ENCODE results near the gene CNTNAP4.

Gene CNTNAP4

DNA sequence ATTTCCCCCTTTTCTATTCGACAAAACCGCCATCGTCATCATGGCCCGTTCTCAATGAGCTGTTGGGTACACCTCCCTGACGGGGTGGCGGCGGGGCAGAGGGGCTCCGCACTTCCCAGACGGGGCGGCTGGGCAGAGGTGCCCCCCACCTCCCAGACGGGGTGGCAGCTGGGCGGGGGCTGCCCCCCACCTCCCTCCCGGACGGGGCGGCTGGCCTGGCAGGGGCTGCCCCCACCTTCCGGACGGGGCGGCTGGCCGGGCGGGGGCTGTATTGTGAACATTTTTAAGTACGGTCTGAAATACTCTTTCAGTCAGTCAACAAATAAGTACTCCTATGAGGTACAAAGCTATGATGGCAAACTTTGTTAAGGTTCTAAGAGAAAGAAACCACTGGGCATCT lies 222.8 kb downstream of the CNTNAP4 start:
- FAIRE-seq = no peak

DNA sequence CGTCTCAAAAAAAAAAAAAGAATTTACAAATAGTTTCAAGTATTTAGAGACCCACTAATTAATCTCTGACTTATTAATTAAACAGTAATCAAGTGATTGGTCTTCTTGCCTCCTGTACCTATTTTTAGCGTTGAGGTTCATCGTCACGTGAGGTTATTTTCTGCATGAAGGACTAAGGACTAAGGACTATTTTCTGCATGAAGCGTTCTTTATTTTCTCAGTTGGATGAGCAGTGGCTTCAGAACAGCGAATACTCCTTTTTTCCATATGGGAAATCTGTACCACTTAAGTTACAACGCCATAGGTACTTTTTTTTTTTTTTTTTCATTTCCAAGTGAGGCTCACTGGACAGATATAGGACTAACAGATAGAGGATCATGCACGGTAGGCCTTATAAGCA lies 224.9 kb downstream of the CNTNAP4 start:
- no peak for FAIRE-seq

DNA sequence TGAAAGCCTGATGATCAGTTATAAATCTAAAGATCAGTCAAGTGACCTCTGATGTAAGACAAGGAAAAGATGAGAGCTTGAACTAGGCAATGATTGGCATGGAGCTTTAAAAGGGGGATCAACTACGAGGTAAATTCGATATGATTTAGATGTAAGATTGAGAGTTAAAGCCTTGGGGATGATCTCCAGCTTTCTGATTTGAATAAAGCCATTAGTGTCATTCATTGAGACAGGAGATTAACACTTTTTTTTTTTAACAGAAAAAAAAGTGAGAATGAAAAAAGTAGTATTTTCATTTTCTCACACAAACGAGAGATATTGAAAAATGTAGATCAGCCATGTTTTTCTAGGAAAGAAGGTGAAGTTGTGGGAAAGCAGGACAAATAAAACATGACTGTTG lies 225.4 kb downstream of the CNTNAP4 start:
- FAIRE-seq = no peak

DNA sequence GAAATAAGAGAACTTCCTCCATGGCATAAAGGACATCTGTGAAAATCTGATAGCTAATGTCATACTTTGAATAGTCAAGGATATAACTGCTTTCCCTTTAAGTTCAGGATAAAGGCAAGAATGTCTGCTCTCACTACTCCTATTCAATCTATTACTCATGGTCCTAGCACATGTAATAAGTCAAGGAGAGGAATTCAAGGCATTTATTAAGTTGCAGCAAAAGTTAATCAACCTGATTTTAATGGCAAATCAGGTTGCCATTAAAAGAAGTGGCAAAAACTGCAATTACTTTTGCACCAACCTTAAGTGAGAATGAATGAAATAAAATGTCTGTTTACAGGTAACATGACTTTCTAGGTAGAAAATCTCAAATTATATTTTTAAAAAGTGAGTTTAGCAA lies 225.9 kb downstream of the CNTNAP4 start:
- FAIRE-seq = no peak

DNA sequence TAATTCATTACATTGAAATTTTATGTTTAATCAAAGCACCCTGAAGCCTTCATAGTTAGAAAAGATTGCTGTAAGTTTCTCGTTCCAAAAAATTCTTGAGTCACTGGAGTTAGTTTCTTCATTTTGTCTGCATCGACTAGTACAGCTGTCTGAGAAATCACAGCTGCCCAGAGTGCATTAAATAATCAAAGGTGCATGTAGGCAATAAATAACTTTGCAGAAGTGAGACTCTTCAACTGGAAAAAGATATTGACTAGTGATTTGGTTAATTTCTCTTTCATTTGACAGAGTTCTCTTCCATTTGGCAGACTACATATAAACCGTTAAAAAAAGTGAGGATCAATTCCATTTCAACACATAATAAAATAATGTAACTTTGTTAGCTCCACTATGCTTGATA lies 234.0 kb downstream of the CNTNAP4 start:
- no peak for FAIRE-seq

DNA sequence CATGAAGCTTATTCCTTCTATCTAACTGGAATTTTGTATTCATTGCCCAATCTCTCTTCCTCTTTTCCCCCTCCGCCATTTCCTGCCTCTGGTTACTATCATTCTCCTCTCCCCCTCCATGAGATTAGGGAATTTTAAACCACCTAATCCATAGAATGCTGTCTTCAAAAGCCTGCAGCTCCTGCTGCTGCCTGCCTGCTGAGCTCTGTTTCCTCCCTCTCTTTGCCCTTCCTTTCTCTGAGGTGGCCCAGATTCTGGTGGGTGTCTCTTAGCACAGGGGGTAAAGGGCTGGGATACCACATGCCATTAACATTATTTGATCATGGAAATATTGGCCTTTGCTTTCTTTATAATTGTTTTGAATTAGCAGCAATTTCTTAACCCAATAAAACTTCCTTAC lies 241.6 kb downstream of the CNTNAP4 start:
- FAIRE-seq = no peak

DNA sequence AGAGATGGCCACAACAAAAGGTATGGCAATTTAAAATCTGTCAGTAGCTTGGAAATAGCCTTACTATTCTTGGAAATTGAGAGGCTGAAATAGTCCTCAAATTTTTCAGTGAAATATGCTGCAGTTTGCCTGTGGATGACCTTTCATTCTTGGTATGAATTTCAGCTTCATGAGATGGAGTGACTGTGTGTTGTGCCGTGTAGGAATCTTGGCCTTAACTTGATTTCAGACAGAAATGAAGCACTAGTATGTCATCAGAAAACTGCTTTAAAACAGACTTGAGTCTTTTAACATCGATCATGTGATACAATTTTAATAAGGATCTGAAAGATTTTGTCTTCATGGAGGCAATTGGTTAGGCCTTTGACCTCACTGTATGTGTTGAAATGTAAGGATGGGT lies 247.2 kb downstream of the CNTNAP4 start:
- FAIRE-seq = no peak

DNA sequence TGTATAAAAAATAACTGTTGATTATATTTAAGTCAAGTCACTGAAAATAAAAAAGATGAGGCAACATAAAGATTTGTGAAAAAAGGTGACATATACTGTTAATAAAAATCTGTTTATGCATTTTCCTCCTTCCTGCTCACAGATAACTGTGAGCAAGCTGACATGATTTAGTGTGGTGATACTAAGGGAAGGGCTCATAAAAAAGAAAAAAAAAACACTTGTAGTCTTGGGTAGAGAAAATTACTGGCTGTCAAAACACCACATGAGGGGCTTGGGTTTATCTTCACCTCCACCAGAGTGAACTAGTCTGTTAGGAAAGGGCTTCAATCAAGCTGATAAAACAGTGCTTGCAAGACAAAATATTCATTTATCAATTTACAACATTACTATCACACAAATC lies 247.6 kb downstream of the CNTNAP4 start:
- FAIRE-seq = no peak

DNA sequence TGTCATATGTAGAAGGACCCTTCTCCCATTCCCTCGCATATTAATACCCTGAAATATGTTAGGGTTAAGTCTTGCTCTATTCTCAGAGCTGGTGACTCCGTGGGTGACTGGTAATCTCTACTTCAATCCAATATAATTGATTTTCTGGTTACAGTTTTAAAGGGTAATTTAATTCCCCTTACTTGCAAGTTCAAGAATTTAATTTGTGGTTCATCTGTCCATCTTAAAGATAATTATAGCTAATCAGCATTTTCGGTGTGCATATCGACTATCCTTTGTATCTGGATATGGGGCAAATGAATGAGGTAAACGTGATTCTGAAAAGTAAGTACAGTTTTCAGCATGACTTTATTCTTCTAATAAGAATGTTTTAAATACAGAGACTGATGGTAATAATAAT lies 250.0 kb downstream of the CNTNAP4 start:
- no peak for FAIRE-seq

DNA sequence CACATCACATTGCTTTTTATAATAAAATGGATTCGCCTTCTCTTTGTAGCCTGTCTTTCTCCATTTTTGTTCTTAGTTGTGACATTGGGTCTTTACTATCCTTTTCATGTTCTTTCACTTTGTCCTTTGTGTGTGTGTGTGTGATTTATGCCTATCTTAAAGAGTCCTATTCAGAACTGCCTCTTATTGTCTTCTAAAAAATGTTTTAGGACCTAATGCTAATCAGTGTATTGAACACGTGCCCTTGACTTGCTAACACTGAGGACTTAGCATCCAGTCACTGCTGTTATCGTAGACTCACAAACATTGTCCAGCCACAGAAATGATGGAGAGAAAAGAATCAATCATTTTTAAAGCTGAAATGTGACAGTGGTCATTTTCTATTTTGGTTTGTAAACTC lies 251.9 kb downstream of the CNTNAP4 start:
- no peak for FAIRE-seq

DNA sequence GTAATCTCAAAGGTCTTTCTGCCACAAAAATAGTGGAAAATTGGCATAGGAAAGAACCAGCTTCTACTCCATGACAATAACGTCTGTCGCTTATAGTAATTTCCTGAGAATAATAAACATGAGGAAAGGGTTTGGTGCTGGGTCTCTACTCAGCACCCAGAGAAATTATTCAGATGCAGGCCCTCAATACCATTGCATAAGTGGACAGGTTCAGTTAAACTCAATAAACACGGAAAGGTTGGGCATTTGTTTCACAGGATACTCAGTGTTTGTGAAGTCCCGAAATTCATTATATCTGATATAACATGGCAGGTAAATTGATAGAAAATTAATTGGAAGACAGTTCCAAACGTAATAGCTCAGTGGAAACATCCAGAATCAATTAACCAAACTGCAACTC lies 254.0 kb downstream of the CNTNAP4 start:
- FAIRE-seq = no peak

DNA sequence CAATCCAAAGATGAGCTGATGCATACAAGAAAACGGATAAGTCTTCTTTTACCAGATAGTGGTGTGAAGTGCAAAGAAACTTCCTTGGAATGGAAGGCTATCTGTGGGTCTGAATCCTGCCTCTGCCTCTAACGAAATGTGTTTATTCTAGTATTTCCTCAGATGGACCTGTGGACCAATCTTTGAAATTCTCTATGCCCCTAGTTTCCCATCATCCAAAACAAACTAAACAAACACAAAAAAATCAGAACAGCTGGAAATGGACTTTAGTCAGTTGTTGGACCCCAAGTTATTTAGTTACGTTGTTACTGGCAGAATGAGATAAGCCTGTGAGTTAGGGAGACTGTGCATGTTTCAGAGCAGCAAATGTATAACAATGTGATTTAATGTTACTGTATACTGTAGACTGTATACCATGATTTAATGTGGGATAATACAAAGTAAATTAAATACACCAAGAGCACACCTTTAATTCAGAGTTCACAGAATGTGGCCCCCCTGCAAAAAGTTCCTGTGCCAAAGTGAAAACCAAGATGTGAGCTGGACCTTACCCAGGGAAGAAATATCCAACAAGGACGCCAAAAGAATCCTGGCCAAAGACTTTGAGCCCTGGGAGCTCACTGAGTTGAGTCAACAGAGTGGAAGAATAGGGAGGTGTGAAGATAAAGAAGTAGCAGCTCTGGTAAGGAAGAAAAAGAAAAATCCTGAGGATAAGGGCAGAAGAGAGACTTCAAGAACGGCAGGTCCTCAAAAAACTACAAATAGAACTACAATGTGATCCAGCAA lies 255.2 kb downstream of the CNTNAP4 start:
- no peak for FAIRE-seq

DNA sequence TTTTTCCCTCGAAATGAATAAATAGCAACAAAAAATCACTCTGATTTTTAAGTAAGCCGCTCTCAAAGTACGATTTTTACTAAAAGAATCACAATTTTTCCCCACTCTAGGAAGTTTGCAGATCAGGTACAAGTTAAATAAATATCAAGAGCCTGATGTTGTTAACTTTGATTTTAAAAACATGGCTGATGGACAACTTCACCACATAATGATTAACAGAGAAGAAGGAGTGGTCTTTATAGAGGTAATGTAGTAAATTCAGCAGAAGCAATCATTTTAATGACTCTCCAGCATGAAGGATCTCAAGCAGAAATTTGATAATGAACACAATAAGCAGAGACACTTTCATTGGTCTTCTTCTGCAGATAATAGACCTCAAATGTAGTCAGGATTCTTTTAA lies 262.4 kb downstream of the CNTNAP4 start:
- no peak for FAIRE-seq

DNA sequence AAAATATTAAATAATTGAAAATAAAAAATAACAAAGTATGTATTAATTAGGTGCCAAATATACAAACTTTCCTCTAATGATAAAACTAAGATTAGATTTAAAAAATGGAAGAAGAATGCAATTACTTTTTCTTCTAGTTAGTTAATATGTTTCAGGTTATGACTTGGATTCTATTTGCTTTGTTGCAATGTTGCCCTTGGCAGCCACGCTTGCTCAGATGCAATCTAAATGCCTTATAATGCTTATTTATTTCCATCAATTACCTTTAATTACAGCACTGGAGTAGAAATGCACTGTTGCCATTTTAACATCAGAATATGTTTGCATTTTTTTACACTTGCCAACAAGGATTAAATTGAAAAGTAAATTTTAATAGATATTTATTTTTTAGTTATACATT lies 263.9 kb downstream of the CNTNAP4 start:
- no peak for FAIRE-seq

DNA sequence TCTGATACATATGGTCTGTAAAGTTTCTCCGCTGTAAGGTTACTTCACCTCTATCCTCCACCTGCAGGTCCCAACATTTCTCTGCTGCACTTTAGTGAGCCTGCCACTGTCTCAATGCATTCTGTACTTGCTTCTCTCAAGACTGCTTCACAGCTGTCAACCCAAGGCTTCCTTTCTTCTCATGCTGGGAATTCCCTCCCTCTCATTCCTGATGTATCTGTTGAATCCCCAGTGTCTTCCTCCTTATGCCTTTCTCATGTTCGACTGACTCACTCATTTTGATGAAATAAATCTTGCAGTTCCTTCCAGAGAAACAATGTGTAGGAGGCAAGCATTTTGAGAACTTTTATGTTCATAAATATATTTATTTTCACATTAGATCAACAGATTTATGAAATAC lies 288.3 kb downstream of the CNTNAP4 start:
- no peak for FAIRE-seq

DNA sequence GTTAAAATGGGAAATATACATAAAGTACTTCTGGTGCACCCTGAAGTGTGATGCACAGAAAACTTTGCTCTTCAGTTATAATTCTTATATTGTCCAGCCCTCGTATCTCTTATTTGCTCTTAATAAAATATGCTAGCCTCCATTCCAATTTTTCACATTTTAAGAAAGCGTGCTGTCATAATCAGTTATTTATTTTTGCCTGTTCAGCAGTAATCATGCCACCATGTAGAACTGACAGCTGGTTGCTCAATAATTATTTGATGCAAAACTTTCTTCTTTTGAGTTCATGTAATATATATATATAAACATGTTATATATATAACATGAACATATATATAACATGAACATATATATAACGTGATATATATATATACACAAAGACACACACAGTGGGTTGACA lies 294.6 kb downstream of the CNTNAP4 start:
- FAIRE-seq = no peak

DNA sequence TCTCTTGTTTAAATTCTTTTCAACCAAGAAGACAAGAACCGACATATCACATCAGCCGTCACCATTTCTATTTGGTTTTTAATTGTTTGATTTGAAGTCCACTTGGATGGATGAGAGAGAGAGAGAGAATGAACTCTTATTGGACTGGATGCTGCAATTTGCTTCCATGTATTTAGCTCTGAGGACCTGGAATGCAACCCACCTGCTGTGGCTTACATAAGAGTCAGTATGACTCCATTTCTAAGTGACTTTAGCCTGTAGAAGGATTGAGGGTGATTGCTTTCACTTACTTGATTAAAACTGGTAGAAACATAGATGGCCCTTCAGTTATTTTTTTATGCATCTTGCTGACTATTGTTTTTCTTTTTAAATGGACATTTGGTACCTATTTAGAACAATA lies 296.1 kb downstream of the CNTNAP4 start:
- FAIRE-seq = no peak

DNA sequence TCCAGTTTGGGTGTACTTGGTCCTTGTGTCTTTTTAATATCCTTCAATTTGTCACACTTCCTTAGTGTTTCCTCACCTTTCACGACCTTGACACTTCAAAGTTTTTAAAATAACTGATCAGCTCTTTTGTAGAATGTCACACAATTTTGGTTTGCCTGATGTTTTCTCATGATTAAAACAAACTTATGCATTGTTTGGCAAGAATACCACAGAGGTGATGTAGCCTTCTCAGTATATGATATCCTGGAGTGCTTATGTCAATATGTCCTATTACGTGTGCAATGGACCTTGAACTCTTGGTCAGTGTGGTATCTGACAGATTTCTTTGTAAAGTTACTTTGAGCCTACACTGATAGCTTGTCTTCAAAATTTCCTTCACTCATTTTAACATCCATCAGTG lies 297.4 kb downstream of the CNTNAP4 start:
- FAIRE-seq = no peak

DNA sequence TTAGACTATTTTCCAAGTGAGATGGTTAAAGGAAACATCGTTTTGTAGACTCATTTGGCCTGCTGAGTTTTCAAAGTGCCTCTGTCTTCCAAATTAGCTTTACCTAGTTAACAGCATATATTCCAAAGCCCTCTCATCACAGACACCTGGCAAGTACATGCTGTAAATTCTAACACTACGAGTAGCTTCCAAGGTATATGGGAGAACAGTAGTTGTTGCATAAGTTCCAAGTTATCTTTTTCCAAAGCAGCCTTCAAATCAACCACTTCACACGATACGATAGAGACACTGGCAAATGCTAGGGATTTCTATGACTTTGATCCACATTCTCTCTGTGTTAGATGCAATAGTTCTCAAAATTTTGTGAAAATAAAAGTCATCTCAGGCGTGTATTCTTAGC lies 299.3 kb downstream of the CNTNAP4 start:
- FAIRE-seq = no peak

DNA sequence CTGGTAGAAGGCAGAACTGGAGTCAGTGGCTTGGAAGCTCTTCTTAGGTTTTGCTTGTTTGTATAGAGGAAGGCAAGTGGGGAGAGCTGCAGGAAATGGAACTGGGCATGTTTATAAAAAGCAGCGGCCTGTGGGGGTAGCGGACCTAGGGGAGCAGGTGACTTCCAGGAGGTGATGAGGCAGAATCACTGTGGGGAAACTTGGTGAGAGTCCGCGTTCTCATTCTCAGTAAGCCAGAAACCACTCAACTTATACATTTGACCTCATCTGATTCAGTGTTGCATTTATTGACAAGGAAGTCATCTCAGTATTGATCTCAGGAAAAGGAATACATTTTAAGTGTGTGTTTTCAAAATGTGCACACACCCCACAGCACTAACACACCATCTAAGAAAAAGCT lies 299.8 kb downstream of the CNTNAP4 start:
- no peak for FAIRE-seq

DNA sequence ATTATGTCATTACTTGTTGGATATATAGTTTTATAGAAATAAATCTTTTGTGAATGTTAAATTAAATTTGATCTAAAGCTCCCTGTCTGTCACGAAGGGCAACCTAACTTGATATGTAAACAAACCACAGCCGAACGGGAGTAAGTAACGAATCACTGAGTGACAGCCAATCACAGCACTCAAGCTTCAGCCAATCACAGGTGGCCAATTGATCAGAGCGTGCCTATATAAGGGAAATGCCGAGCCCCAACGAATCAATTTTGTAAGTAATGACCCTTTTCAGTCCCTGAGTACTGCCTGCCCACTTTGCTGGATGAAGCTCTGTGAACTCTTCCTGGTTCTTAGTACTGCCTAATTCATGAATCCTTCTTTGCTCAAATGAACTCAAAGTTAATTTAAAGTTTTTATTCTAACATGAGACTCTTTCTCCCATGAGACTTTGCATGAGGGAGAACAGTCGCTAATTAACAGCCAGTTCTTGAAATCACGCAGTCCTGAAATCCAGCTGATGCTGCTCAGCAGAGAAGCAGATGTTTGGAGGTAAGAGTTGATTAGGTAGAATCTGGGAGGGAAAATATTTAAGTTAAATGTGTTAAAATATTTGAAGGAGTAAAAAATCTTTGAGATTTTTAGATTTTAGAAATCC lies 302.2 kb downstream of the CNTNAP4 start:
- FAIRE-seq = no peak

DNA sequence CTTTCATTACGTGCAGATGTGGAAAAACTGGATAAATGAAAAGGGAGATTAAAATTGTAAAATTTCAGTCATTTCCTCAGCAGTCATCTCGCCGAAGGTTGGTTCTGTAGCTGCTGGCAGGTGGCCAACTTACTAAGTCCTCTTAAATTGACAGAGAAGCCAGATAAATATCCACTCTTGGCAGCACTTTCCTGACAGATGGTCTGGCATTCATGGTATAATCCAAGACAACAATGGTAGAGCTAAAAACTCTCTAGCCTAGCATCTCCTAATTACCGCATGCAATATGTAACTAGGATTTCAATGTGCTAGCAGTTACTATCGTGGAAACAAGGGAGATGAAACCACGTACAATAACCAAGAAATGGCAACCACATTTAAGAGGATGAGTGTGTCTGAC lies 306.3 kb downstream of the CNTNAP4 start:
- no peak for FAIRE-seq

DNA sequence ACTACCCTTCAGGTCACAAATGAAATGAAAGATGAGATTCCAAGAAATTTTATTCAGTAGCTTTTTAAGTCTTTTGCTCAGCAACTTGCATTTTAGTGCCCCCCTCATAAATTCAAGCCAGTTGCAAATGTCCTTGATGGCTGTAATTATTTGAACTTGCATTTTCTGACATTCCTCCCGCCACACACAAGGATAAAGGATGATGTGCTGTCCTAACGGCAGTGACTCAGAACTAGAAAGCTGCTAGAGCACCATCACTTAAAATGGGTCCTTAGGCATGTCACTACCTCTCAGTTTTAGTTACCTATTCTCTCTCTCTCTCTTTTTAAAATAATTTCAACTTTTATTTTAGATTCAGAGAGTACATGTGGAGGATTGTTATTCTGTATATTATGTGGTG lies 306.7 kb downstream of the CNTNAP4 start:
- no peak for FAIRE-seq

DNA sequence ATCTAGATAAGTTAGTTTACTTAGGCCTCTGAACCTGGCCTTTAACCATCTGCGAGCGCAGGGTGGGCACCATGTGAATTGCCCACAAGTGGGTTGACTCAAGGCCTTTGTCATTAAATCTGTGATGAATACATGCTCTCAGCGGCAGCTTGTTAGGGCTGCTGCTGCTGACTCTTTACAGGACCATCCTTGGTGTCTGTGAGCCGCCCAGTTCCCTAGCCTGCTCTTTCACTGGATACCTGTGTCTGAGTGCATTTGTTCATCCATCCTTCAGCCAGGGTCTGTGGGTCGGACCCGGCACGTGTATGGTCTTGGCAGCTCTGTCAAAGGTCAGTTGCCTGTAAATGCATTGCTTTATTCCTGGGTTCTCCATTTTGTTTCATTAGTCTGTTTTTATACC lies 321.3 kb downstream of the CNTNAP4 start:
- FAIRE-seq = no peak

DNA sequence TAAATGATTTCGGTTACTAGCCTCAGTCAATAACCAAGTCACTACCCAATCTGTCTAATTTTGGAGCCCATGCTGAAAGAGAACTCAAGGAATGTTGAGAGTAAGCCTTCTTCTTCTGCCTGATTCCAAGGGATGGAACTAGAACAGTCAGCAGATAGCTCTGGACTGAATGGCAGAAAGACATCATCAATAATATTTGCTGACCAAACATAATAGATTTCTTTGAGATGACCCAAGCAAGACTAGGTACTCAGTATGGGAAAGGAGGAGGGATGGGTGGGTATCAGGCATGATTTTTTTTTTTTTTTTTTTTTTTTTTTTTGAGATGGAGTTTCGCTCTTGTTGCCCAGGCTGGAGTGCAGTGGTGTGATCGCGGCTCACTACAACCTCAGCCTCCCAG lies 330.1 kb downstream of the CNTNAP4 start:
- no peak for FAIRE-seq

Measured in TTC549 (cell line).